Fibroblast of lung (primary cell): ENCODE data around the gene KRTAP13-3. TPM values are rescaled to one million over a fixed set of nuclear protein-coding genes. Genes with fewer than 3 reads are reported as not detected.
A peak's percentile ranks its signal among the peaks of the same experiment; 100 is the strongest.

Source experiments
- DNase-seq, 2 donors: peaks; one replicate each; pipeline versions ENCODE4 v3.0.0 to v3.0.0-alpha.2; 2010; ENCODE audit warnings: low read depth in 2 of 2
- H2AFZ ChIP-seq: 2 replicates; pipeline ENCODE4 v1.5.1; 2012; ENCODE audit warnings: low read length, control low read depth, inconsistent platforms
- H3K27ac ChIP-seq: 2 replicates; pipeline ENCODE4 v1.5.1; 2011; ENCODE audit warnings: low read length, control low read depth; ENCODE audit not compliant: insufficient read depth
- H3K27me3 ChIP-seq: 2 replicates; pipeline ENCODE4 v1.5.1; 2011; ENCODE audit warnings: mild to moderate bottlenecking, low read length; ENCODE audit not compliant: control insufficient read depth, insufficient read depth
- H3K36me3 ChIP-seq: 2 replicates; pipeline ENCODE4 v1.5.1; 2011; ENCODE audit warnings: low read length; ENCODE audit not compliant: control insufficient read depth, insufficient read depth
- H3K4me1 ChIP-seq: 2 replicates; pipeline ENCODE4 v1.5.1; 2011; ENCODE audit warnings: low read length; ENCODE audit not compliant: control insufficient read depth, insufficient read depth; ENCODE audit errors: extremely low read depth
- H3K4me2 ChIP-seq: 2 replicates; pipeline ENCODE4 v1.5.1; 2011; ENCODE audit warnings: low read length, control low read depth; ENCODE audit not compliant: insufficient read depth; ENCODE audit errors: extremely low read depth
- H3K4me3 ChIP-seq, 4 experiments: fragments of 200-600 bp in 1 of 4; sonication (generic) in 1 of 4; replicated peaks in 1 of 4; 2 replicates each; pipeline ENCODE4 v1.5.1; 2011 to 2016; ENCODE audit warnings: low read length in 4 of 4, low read depth in 3 of 4, mild to moderate bottlenecking in 3 of 4, control low read depth in 2 of 4, inconsistent platforms in 1 of 4, mixed read lengths in 1 of 4; ENCODE audit not compliant: insufficient read depth in 1 of 4; ENCODE audit errors: control extremely low read depth in 1 of 4
- H3K79me2 ChIP-seq: 2 replicates; pipeline ENCODE4 v1.5.1; 2012; ENCODE audit warnings: mild to moderate bottlenecking, low read length, inconsistent platforms; ENCODE audit not compliant: control insufficient read depth, insufficient read depth
- H3K9ac ChIP-seq: 2 replicates; pipeline ENCODE4 v1.5.1; 2011; ENCODE audit warnings: mild to moderate bottlenecking, low read length, control low read depth; ENCODE audit not compliant: insufficient read depth
- H3K9me3 ChIP-seq: 2 replicates; pipeline ENCODE4 v1.5.1; 2012; ENCODE audit warnings: low read depth, low read length; ENCODE audit not compliant: control insufficient read depth, insufficient read depth
- H4K20me1 ChIP-seq: 2 replicates; pipeline ENCODE4 v1.5.1; 2011; ENCODE audit warnings: low read length; ENCODE audit not compliant: control insufficient read depth, insufficient read depth; ENCODE audit errors: extremely low read depth
- CTCF ChIP-seq, 2 donors: IDR thresholded peaks in 1 of 2; conservative IDR thresholded peaks in 1 of 2; 1 replicate in 1 of 2; 2 replicates in 1 of 2; pipeline ENCODE4 v1.5.1; 2011 to 2012; ENCODE audit warnings: low read length in 2 of 2, control low read depth in 1 of 2, inconsistent platforms in 1 of 2, low read depth in 1 of 2, mild to moderate bottlenecking in 1 of 2
- EZH2 ChIP-seq: IDR thresholded peaks from 2 replicates; pipeline ENCODE4 v1.5.1; 2012; ENCODE audit warnings: low read length, control low read depth, mild to moderate bottlenecking; ENCODE audit errors: missing control alignments
- polyA plus RNA-seq, 2 donors: library from polyadenylated mRNA; depleted of rRNA in 1 of 2; stranded (reverse) in 1 of 2; unstranded in 1 of 2; fragments of >200 nt; gene quantifications; 2 replicates each; pipeline ENCODE4 v1.2.1, GENCODE V29; 2011 to 2012; ENCODE audit warnings: missing spikeins in 1 of 2
- total RNA-seq: library from RNA; depleted of rRNA; stranded (reverse); fragments of >200 nt; gene quantifications from 2 replicates; pipeline ENCODE4 v1.2.1, GENCODE V29; 2014

Gene KRTAP13-3
- total and polyA plus RNA-seq, 2 donors (not counting 1 experiment from before 2014, with no cell fraction given) = not detected

- Histone ChIP-seq H3K36me3 (no peaks in the 10 kb centered on the region), H3K4me1 (no peaks in the 10 kb centered on the region), H3K4me2 (no peak overlapping the region), H3K27me3 (no peaks in the 10 kb centered on the region), H3K79me2 (no peaks in the 10 kb centered on the region), H3K27ac (no peak overlapping the region), H3K4me3 (no peak overlapping the region), H3K9ac (no peak overlapping the region), H2AFZ (no peak overlapping the region), H4K20me1 (no peaks in the 10 kb centered on the region), H3K9me3 (no peaks in the 10 kb centered on the region)
- peak; percentile 0 for DNase-seq
- TF ChIP-seq CTCF (conservative IDR thresholded peaks at IDR 0.05 in 1 of 2, IDR thresholded peaks at IDR 0.05 in 1 of 2; ENCODE audit: low read depth in 1 of 2, low read length in 2 of 2) (peak; percentile 18 to 36), EZH2 (no peak)
Observed at GRCh38 chr21:30434033-30434631, 8.4 kb upstream of the KRTAP13-3 start.

GRCh38 chr21:30430170-30430655 lies 4.5 kb upstream of the KRTAP13-3 start, which contains the start of gene KRTAP13-4:
TSS of gene KRTAP13-4 (plus strand) at chr21:30430220. CDS start at chr21:30430276, 56 bp downstream.
- Histone ChIP-seq H2AFZ (no peak within 1 kb of the TSS), H3K36me3 (no peaks in the 10 kb centered on the region), H3K4me2 (no peak within 1 kb of the TSS), H3K27ac (no peak within 1 kb of the TSS), H3K27me3 (no peaks in the 10 kb centered on the region), H3K4me1 (no peaks in the 10 kb centered on the region), H4K20me1 (no peaks in the 10 kb centered on the region), H3K9ac (no peak within 1 kb of the TSS), H3K9me3 (no peaks in the 10 kb centered on the region), H3K79me2 (no peaks in the 10 kb centered on the region), H3K4me3 (no peak within 1 kb of the TSS)
- TF ChIP-seq EZH2 = no peak
- TF ChIP-seq CTCF (conservative IDR thresholded peaks at IDR 0.05 in 1 of 2, IDR thresholded peaks at IDR 0.05 in 1 of 2; ENCODE audit: low read depth in 1 of 2, low read length in 2 of 2) = no peak
- DNase-seq = no peak

GRCh38 chr21:30426731-30427130 lies 1.0 kb upstream of the KRTAP13-3 start:
- TF ChIP-seq CTCF (conservative IDR thresholded peaks at IDR 0.05 in 1 of 2, IDR thresholded peaks at IDR 0.05 in 1 of 2; ENCODE audit: low read depth in 1 of 2, low read length in 2 of 2) (no peak), EZH2 (no peak)
- H3K4me2 ChIP-seq = no peak overlapping the region
- H3K36me3 ChIP-seq = no peaks in the 10 kb centered on the region

More at GRCh38 chr21:30426731-30427130, 1.0 kb upstream of the KRTAP13-3 start:
- H3K9ac ChIP-seq = no peak overlapping the region
- H3K27ac ChIP-seq = no peak overlapping the region
- H3K4me1 ChIP-seq = no peaks in the 10 kb centered on the region
- no peak overlapping the region for H2AFZ ChIP-seq
- no peak for DNase-seq
- H4K20me1 ChIP-seq = no peaks in the 10 kb centered on the region
- H3K27me3 ChIP-seq = no peaks in the 10 kb centered on the region
- no peaks in the 10 kb centered on the region for H3K79me2 ChIP-seq
- no peak overlapping the region for H3K4me3 ChIP-seq
- H3K9me3 ChIP-seq = no peaks in the 10 kb centered on the region
